DND-41 (cell line): ENCODE results near the gene THPO.

Experiments
- ATAC-seq: fragments of 200-7000 bp; cut with Tn5 transposase; 3 replicates; pipeline ENCODE4 v1.9.1; 2021; ENCODE audit warnings: low read depth; ENCODE audit not compliant: insufficient read depth
- DNase-seq: peaks from one replicate; pipeline ENCODE4 v3.0.0-alpha.2; 2020
- H2AFZ ChIP-seq: 2 replicates; pipeline ENCODE4 v1.6.0; 2012; ENCODE audit warnings: low read depth, low read length
- H3K27ac ChIP-seq: 2 replicates; pipeline ENCODE4 v1.5.1; 2012; ENCODE audit warnings: low read length, inconsistent platforms
- H3K27me3 ChIP-seq: fragments of 200-600 bp; sonication (generic); 2 replicates; pipeline ENCODE4 v1.6.0; 2012; ENCODE audit warnings: low read length, mild to moderate bottlenecking, inconsistent platforms; ENCODE audit not compliant: insufficient read depth, poor library complexity
- H3K36me3 ChIP-seq: 2 replicates; pipeline ENCODE4 v1.5.1; 2012; ENCODE audit warnings: low read length, inconsistent platforms; ENCODE audit not compliant: insufficient read depth
- H3K4me1 ChIP-seq: 2 replicates; pipeline ENCODE4 v1.5.1; 2012; ENCODE audit warnings: mild to moderate bottlenecking, low read length; ENCODE audit not compliant: insufficient read depth
- H3K4me2 ChIP-seq: 2 replicates; pipeline ENCODE4 v1.6.0; 2012; ENCODE audit warnings: mild to moderate bottlenecking, moderate library complexity, low read length, inconsistent platforms; ENCODE audit not compliant: insufficient read depth
- H3K4me3 ChIP-seq, 2 experiments: fragments of 200-600 bp in 1 of 2; shearing (Covaris generic) in 1 of 2; 2 replicates each; pipeline ENCODE4 v1.5.1; 2012 to 2016; ENCODE audit warnings: inconsistent platforms in 2 of 2, low read length in 2 of 2, mild to moderate bottlenecking in 2 of 2, low read depth in 1 of 2, moderate library complexity in 1 of 2
- H3K79me2 ChIP-seq: 2 replicates; pipeline ENCODE4 v1.6.0; 2012; ENCODE audit warnings: low read length, inconsistent platforms; ENCODE audit not compliant: insufficient read depth
- H3K9ac ChIP-seq: 2 replicates; pipeline ENCODE4 v1.6.0; 2012; ENCODE audit warnings: low read depth, mild to moderate bottlenecking, inconsistent platforms, low read length, moderate library complexity
- H3K9me3 ChIP-seq: 2 replicates; pipeline ENCODE4 v1.5.1; 2012; ENCODE audit warnings: low read length, moderate library complexity, mild to moderate bottlenecking, inconsistent platforms; ENCODE audit not compliant: insufficient read depth, severe bottlenecking
- H4K20me1 ChIP-seq: 2 replicates; pipeline ENCODE4 v1.6.0; 2012; ENCODE audit warnings: low read length; ENCODE audit not compliant: insufficient read depth
- CTCF ChIP-seq: IDR thresholded peaks from 2 replicates; pipeline ENCODE4 v1.5.1; 2012; ENCODE audit warnings: borderline replicate concordance, low read length, moderate library complexity, mild to moderate bottlenecking; ENCODE audit not compliant: poor library complexity, severe bottlenecking; ENCODE audit errors: extremely low read depth
- EZH2 ChIP-seq: IDR thresholded peaks from 3 replicates; pipeline ENCODE4 v1.6.1; 2012; ENCODE audit warnings: borderline replicate concordance, low read depth, mild to moderate bottlenecking, moderate library complexity, low read length, inconsistent platforms; ENCODE audit not compliant: severe bottlenecking

THPO gene

GRCh38 chr3:184349563-184350470 lies 28.2 kb downstream of the THPO start:
- no peak for TF ChIP-seq CTCF
- TF ChIP-seq EZH2: no peak
- H3K79me2 ChIP-seq: no peaks in the 10 kb centered on the region
- no peaks in the 10 kb centered on the region for H3K9me3 ChIP-seq
- H3K9ac ChIP-seq: no peak overlapping the region
- H3K4me2 ChIP-seq: no peak overlapping the region
- H3K27me3 ChIP-seq: no peaks in the 10 kb centered on the region
- H3K27ac ChIP-seq: no peak overlapping the region
- peaks cover 6% of the 10 kb centered on the region; the same call in 1 of the 2 replicates for H3K36me3 ChIP-seq
- H2AFZ ChIP-seq: no peak overlapping the region
- peaks cover 8% of the 10 kb centered on the region; the same call in 1 of the 2 replicates for H4K20me1 ChIP-seq
- no peak overlapping the region for H3K4me3 ChIP-seq
- no peaks in the 10 kb centered on the region for H3K4me1 ChIP-seq
- DNase-seq: no peak
- ATAC-seq: no peak

DNA sequence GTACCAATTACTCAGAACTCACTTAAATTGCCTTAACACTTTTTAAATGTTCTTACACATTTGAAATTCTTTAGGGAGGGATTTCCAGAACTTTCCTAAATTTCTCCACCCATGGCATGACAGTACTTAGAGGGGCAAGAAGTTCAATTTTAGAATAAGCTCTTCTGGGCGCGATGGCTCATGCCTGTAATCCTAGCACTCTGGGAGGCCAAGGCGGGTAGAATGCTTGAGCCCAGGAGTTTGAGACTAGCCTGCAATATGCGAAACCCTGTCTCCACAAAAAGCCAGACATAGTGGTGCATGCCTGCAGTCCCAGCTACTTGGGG lies 30.0 kb downstream of the THPO start:
- H3K4me2 ChIP-seq: no peak overlapping the region
- H4K20me1 ChIP-seq: no peaks in the 10 kb centered on the region
- no peaks in the 10 kb centered on the region for H3K4me1 ChIP-seq
- no peak overlapping the region for H3K27ac ChIP-seq
- TF ChIP-seq CTCF (no peak), EZH2 (no peak)
- H3K9me3 ChIP-seq: no peaks in the 10 kb centered on the region
- H3K79me2 ChIP-seq: no peaks in the 10 kb centered on the region
- ATAC-seq (no peak), DNase-seq (no peak)
- no peak overlapping the region for H2AFZ ChIP-seq
- H3K4me3 ChIP-seq: no peak overlapping the region
- H3K27me3 ChIP-seq: no peaks in the 10 kb centered on the region
- H3K36me3 ChIP-seq: peaks cover 3% of the 10 kb centered on the region; the same call in 1 of the 2 replicates
- no peak overlapping the region for H3K9ac ChIP-seq

- no peaks in the 10 kb centered on the region for H3K27me3 ChIP-seq
- no peaks in the 10 kb centered on the region for H3K4me1 ChIP-seq
- H4K20me1 ChIP-seq: no peaks in the 10 kb centered on the region
- DNase-seq (no peak), ATAC-seq (no peak)
- no peak overlapping the region for H3K9ac ChIP-seq
- H3K4me3 ChIP-seq: no peak overlapping the region
- no peak for TF ChIP-seq EZH2
- no peaks in the 10 kb centered on the region for H3K9me3 ChIP-seq
- no peak overlapping the region for H2AFZ ChIP-seq
- H3K27ac ChIP-seq: no peak overlapping the region
- H3K36me3 ChIP-seq: peaks cover 3% of the 10 kb centered on the region
- H3K79me2 ChIP-seq: no peaks in the 10 kb centered on the region
- no peak overlapping the region for H3K4me2 ChIP-seq
Measured at GRCh38 chr3:184347321-184348056, 30.5 kb downstream of the THPO start.
